ENCODE measurements around the gene ANKRD28. TPM values are rescaled to one million over a fixed set of nuclear protein-coding genes. Genes with fewer than 3 reads are reported as not detected.
"Not testable (repeated sequence)": the region's sequence is repeated elsewhere in the genome, so short reads cannot be mapped to it uniquely, and the experiment has no call there.

Gene ANKRD28
- total RNA-seq, 1 donor from 2014 or later = 45.0 TPM

DNA sequence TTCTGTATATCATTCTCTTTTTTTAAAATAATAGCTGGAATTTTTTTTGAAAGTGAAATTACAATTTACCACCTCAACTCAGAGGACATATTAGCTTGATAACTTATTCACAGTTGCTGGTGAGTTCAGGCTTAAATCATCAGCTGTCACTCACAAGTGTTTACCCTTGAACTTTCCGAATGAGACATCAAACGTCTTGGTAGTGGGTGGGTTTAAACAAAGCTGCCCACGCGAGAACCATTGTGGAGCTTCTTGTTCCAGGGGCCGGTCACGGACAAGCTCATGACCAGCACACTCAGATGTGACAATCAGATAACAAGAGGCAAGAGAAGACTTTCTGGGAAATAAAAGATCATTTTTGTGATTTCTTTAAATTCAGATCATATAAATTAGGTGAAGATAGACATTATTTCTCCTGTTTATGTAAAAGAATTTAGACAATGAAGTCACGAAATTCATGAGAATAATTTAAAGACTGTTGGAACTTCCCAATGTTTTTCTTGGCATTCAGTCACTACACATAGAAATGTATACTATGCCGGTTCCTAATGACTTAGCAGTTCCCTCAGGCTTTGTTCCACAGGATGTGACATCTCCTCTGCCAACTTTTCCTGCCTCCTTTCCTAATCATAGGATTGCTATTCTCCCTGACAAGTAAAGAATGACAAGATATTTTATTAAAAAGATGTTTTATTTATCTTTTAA is 167.0 kb downstream of the ANKRD28 start:
- TF ChIP-seq, protein P1, sequence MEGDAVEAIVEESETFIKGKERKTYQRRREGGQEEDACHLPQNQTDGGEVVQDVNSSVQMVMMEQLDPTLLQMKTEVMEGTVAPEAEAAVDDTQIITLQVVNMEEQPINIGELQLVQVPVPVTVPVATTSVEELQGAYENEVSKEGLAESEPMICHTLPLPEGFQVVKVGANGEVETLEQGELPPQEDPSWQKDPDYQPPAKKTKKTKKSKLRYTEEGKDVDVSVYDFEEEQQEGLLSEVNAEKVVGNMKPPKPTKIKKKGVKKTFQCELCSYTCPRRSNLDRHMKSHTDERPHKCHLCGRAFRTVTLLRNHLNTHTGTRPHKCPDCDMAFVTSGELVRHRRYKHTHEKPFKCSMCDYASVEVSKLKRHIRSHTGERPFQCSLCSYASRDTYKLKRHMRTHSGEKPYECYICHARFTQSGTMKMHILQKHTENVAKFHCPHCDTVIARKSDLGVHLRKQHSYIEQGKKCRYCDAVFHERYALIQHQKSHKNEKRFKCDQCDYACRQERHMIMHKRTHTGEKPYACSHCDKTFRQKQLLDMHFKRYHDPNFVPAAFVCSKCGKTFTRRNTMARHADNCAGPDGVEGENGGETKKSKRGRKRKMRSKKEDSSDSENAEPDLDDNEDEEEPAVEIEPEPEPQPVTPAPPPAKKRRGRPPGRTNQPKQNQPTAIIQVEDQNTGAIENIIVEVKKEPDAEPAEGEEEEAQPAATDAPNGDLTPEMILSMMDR (IDR thresholded peaks at IDR 0.05; ENCODE audit: unreplicated experiment) = no peak
- DNase-seq (ENCODE audit: low spot score in 2 of 2, unreplicated experiment in 2 of 2) = no peak
- Mint-ChIP-seq H3K4me3 (peak overlapping the region; percentile 37), H3K27ac (peak overlapping the region; percentile 92), H3K4me1 (peaks cover 59% of the 10 kb centered on the region), H3K36me3 (no peaks in the 10 kb centered on the region), H3K27me3 (ENCODE audit: low read depth) (no peaks in the 10 kb centered on the region), H3K9me3 (no peaks in the 10 kb centered on the region)

DNA sequence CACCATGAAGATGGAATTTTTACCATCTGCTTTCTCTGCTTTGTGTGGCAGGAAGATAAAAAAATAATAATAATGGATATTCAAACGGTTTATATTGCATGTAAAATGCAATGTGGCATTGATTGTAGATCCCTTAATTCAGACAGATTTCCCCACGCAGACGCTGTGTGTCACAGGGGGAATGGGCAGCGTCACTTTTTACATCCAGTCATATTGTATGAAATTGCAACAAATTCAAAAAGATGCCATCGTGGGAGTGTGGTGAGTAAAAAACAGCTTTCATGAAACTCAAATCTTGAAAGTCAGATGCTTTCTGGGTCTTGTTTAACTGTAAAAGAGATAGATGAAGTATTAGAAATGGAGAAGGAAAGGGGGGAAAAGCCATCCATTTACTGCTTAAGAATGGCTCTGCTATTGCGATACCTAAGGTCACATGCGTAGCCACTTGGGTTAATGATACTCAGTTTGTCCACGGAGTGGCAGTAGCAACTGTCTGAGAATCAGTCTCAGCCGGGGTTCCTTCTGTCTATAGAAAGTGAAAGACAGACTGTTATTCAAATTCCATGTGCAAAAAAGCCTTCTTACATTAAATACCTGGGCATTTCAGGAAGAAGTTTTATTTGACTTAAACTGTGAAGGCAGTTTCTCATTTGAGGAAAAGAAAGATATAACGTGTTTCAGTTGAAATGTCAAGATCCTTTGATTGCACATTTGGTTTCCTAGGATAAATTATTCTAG is 167.8 kb downstream of the ANKRD28 start:
- H3K27me3 Mint-ChIP-seq (ENCODE audit: low read depth) = no peaks in the 10 kb centered on the region
- no peaks in the 10 kb centered on the region for H3K36me3 Mint-ChIP-seq
- peak overlapping the region; percentile 92 for H3K27ac Mint-ChIP-seq
- H3K9me3 Mint-ChIP-seq = no peaks in the 10 kb centered on the region
- no peak for DNase-seq (ENCODE audit: low spot score in 2 of 2, unreplicated experiment in 2 of 2)
- peaks cover 51% of the 10 kb centered on the region for H3K4me1 Mint-ChIP-seq
- TF ChIP-seq, protein P1 (IDR thresholded peaks at IDR 0.05; ENCODE audit: unreplicated experiment) = peak; percentile 25
- H3K4me3 Mint-ChIP-seq = peak overlapping the region; percentile 37

- Mint-ChIP-seq H3K27ac (no peak overlapping the region), H3K9me3 (no peaks in the 10 kb centered on the region), H3K4me1 (peaks cover 40% of the 10 kb centered on the region), H3K27me3 (ENCODE audit: low read depth) (no peaks in the 10 kb centered on the region), H3K4me3 (no peak overlapping the region), H3K36me3 (no peaks in the 10 kb centered on the region)
- TF ChIP-seq, protein P1 (IDR thresholded peaks at IDR 0.05; ENCODE audit: unreplicated experiment) = no peak
- DNase-seq (ENCODE audit: low spot score in 2 of 2, unreplicated experiment in 2 of 2) = no peak
Measured at GRCh38 chr3:15628967-15629366, 168.8 kb downstream of the ANKRD28 start.

- H3K4me1 Mint-ChIP-seq = no peaks in the 10 kb centered on the region
- H3K27ac Mint-ChIP-seq = no peak overlapping the region
- DNase-seq (ENCODE audit: low spot score in 2 of 2, unreplicated experiment in 2 of 2) = no peak
- TF ChIP-seq, protein P1 (IDR thresholded peaks at IDR 0.05; ENCODE audit: unreplicated experiment) = no peak
- peaks cover 32% of the 10 kb centered on the region for H3K36me3 Mint-ChIP-seq
- no peak overlapping the region for H3K4me3 Mint-ChIP-seq
- no peaks in the 10 kb centered on the region for H3K27me3 Mint-ChIP-seq (ENCODE audit: low read depth)
- peaks cover 44% of the 10 kb centered on the region for H3K9me3 Mint-ChIP-seq
Measured at GRCh38 chr3:15623535-15624440, 174.0 kb downstream of the ANKRD28 start.

GRCh38 chr3:15619659-15620464 is 177.9 kb downstream of the ANKRD28 start:
- peaks cover 34% of the 10 kb centered on the region for H3K36me3 Mint-ChIP-seq

More at GRCh38 chr3:15619659-15620464, 177.9 kb downstream of the ANKRD28 start:
- H3K27me3 Mint-ChIP-seq (ENCODE audit: low read depth); H3K4me1 Mint-ChIP-seq; H3K4me3 Mint-ChIP-seq; H3K27ac Mint-ChIP-seq; DNase-seq (ENCODE audit: low spot score in 2 of 2, unreplicated experiment in 2 of 2): not testable (repeated sequence)
- H3K9me3 Mint-ChIP-seq = peaks cover 48% of the 10 kb centered on the region

Small RNA genes within 50 kb of the gene (microRNA-seq; reads per million reads assigned to microRNA genes)
- not detected for gene MIR3134

Other genes starting within 250 kb of the ANKRD28 start
- 25.1 to 25.4 TPM (median 25.3 TPM) in 3 replicates for gene HACL1, start 196.4 kb downstream of the ANKRD28 start, total RNA-seq
- gene BTD, start 196.2 kb downstream of the ANKRD28 start, total RNA-seq = 10.7 to 12.5 TPM (median 12.3 TPM) in 3 replicates